AG10803 (cell line): ENCODE data around the gene KDM2A.

Source experiments
- DNase-seq: peaks from one replicate; pipeline ENCODE4 v3.0.0; 2010; ENCODE audit warnings: low read depth
- H3K4me3 ChIP-seq: 2 replicates; pipeline ENCODE4 v1.5.1; 2011; ENCODE audit warnings: mild to moderate bottlenecking, low read length, control low read depth
- TF ChIP-seq, protein P1 (sequence below): conservative IDR thresholded peaks from 2 replicates; pipeline ENCODE4 v1.5.1; 2011; ENCODE audit warnings: mild to moderate bottlenecking, low read length, control low read depth, inconsistent platforms

The KDM2A gene

DNA sequence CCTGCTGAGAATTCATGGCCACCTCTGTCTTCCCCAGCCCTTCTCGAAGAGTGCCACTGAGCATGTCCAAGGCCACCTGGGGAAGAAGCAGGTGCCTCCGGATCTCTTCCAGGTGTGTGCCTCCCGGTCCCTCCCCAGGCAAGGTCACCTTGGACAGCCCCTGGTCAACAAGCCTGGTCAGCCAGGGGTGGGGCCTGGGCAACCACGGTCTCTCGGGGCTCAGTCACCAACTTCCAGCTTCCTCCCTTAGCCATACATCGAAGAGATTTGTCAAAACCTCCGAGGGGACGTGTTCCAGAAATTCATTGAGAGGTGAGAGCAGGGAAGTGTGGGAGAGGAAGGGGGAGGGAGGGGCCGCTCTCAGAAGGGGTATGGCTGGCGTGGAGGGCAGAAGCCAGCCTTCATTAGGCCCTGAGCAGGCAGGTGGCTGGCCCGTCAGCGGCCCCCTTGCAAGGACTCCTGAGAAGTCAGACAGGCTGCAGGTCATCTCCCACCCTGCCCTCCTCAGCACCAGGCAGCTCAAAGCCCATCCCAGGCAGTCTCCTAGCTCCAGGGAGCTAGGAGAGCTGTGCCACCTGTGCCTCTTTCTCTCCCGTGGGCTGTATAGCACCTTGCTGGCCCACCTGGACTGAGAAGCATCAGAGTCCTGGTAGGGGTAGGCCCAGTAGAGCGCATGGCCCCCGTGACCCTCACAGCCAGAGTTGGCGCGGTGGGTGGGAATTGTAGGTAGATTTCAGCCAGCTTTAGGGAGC is 160.7 kb downstream of the KDM2A start:
- TF ChIP-seq, protein P1, sequence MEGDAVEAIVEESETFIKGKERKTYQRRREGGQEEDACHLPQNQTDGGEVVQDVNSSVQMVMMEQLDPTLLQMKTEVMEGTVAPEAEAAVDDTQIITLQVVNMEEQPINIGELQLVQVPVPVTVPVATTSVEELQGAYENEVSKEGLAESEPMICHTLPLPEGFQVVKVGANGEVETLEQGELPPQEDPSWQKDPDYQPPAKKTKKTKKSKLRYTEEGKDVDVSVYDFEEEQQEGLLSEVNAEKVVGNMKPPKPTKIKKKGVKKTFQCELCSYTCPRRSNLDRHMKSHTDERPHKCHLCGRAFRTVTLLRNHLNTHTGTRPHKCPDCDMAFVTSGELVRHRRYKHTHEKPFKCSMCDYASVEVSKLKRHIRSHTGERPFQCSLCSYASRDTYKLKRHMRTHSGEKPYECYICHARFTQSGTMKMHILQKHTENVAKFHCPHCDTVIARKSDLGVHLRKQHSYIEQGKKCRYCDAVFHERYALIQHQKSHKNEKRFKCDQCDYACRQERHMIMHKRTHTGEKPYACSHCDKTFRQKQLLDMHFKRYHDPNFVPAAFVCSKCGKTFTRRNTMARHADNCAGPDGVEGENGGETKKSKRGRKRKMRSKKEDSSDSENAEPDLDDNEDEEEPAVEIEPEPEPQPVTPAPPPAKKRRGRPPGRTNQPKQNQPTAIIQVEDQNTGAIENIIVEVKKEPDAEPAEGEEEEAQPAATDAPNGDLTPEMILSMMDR = no peak
- H3K4me3 ChIP-seq = no peak overlapping the region
- DNase-seq = no peak

DNA sequence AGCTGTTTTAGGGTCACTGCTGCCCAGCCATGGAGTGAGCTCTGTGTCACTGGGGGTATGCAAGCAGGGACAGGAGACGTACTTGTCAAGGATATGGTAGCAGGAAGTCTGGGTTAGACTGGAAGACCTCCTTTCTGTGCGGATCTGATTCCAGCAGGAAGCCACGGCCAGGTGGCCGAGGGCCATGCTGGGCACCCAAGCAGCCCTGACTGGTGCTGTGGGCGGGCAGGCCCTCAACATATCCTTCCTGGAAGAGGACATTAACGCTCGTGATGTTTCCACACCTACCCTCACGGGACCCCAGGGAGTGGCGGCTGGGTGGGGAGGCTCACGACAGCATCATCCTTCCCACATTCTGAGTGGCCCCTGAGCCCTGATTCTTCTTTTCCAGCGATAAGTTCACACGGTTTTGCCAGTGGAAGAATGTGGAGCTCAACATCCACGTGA is 161.3 kb downstream of the KDM2A start:
- TF ChIP-seq, protein P1 = no peak
- no peak overlapping the region for H3K4me3 ChIP-seq
- DNase-seq = no peak

DNA sequence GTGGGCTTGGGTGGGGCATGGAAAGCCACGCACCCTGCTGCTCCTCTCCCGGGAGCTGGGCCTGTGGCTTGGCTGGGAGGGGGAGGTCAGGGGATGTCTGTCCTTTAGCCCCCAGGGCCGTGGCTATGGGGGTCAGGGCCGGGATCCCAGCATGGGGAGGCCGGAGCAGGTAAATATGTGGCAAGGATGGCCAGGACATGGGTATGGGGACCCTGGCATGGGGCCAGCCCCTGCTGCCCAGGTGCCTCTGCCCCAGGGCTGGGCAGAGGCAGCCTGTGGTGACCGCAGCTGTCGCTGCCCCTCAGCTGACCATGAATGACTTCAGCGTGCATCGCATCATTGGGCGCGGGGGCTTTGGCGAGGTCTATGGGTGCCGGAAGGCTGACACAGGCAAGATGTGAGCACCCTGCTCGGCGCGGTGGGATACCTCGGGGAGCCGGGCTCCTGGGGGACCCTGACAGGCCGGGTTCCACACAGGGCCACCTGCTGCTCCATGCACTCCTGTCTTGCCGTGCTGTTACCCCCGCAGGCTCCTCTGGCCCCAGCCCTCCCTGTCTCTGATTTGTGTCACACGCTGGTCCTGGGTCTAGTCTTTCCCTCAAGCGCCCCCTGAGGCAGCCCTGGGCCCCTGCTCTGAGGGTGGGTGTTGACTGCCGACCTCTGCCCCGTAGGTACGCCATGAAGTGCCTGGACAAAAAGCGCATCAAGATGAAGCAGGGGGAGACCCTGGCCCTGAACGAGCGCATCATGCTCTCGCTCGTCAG is 161.9 kb downstream of the KDM2A start:
- TF ChIP-seq, protein P1 = no peak
- no peak for DNase-seq
- no peak overlapping the region for H3K4me3 ChIP-seq

DNA sequence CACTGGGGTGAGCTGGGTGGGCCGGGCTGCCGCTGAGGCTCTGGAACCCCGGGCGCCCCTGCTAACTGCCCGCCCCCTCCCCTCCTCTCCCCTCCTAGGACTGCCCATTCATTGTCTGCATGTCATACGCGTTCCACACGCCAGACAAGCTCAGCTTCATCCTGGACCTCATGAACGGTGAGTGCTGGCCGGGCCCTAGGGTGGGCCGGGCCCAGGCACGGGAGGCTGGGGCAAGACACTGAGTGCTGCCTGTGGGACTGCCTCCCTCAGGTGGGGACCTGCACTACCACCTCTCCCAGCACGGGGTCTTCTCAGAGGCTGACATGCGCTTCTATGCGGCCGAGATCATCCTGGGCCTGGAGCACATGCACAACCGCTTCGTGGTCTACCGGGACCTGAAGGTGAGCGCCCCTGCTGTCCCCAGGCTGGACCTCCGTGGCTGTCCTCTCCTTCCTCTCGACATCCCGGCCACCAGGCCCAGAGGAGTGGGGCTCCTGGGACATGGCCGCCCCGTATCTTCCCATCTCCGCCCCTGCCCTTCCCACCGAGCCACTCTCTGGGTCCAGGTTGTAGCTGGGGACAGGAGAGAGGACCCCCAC is 162.6 kb downstream of the KDM2A start:
- TF ChIP-seq, protein P1 = no peak
- DNase-seq = no peak

DNA sequence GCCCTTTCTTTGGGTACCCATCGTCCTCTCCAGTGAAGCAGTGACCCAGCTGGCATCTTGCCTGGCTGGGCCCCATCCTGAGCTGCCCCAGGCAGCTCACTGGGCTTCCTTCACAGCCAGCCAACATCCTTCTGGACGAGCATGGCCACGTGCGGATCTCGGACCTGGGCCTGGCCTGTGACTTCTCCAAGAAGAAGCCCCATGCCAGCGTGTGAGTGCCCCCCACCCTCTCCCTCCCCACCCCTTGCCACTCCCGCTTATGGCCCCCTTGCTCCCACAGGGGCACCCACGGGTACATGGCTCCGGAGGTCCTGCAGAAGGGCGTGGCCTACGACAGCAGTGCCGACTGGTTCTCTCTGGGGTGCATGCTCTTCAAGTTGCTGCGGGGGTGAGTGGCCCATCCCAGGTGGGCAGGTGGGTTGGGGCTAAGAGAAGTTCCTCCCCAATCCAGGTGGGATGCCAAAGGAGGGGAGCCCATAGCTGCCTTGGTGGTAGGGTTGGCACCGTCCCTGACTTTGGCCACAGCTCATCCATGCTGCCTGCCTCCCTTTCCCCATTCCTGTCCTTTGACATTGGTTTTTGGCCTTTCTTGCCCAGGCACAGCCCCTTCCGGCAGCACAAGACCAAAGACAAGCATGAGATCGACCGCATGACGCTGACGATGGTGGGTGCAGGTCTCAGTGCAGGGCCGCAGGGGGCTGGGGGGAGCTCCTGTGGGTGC is 163.3 kb downstream of the KDM2A start:
- TF ChIP-seq, protein P1 = no peak
- DNase-seq = no peak
- no peak overlapping the region for H3K4me3 ChIP-seq

More for the DNA sequence above, 162.6 kb downstream of the KDM2A start:
- no peak overlapping the region for H3K4me3 ChIP-seq

DNA sequence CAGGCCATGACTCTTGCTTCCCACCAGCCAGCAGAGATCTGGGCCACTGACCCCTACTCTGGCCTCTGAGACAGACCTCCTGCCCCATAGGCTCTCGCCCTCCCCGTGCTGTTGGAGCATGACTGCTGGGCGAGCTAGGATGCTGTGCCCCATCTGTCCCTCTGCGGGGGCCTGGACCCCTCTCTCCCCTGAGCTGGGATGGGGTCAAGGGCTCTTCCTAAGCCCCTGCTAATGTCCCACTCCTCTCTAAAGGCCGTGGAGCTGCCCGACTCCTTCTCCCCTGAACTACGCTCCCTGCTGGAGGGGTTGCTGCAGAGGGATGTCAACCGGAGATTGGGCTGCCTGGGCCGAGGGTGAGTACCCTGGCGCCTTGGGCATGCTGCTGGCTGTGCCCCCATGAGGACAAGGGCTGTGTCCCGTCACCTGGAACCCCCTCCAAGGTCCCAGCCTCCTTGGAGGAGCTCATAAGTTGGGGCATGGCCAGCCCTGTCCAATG is 163.9 kb downstream of the KDM2A start:
- H3K4me3 ChIP-seq = no peak overlapping the region
- no peak for DNase-seq
- TF ChIP-seq, protein P1 = no peak
